ENCODE data around the gene RNF135.
A peak's percentile ranks its signal among the peaks of the same experiment; 100 is the strongest.
"Not testable (repeated sequence)": the region's sequence is repeated elsewhere in the genome, so short reads cannot be mapped to it uniquely, and the experiment has no call there.

The RNF135 gene

GRCh38 chr17:31013844-31014243, 43.0 kb downstream of the RNF135 start:
- no peak for TF ChIP-seq CTCF (conservative IDR thresholded peaks at IDR 0.05)
- H3K27ac ChIP-seq, result no peak overlapping the region

GRCh38 chr17:31015639-31016038, 44.8 kb downstream of the RNF135 start:
- no peak overlapping the region for H3K27ac ChIP-seq
- peak; percentile 16; the same call in 1 of the 2 replicates for TF ChIP-seq CTCF (conservative IDR thresholded peaks at IDR 0.05)

DNA sequence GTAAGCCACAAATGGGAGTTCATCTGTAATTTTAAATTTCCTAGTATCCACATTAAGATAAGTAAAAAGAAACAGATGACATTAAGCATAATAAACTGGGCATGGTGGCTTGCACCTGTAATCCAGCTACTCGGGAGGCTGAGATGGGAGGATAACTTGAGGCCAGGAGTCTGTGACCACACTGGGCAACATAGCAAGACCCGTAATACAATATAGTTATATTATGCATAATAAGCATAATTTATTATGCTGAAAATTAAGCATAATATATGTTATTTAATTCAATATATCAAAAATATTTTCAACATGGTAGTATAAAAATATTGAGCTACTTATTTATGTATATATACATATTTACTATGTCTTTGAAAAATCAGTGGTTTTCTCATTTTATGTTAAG, 48.2 kb downstream of the RNF135 start:
- H3K27ac ChIP-seq, result no peak overlapping the region; the same call in 1 of the 2 replicates
- no peak for TF ChIP-seq CTCF (conservative IDR thresholded peaks at IDR 0.05)

- not testable (repeated sequence) for H3K27ac ChIP-seq
Measured at GRCh38 chr17:31023171-31023570, 52.3 kb downstream of the RNF135 start.

- no peak for TF ChIP-seq CTCF (conservative IDR thresholded peaks at IDR 0.05)
- H3K27ac ChIP-seq, result no peak overlapping the region
Measured at GRCh38 chr17:31031841-31032240, 61.0 kb downstream of the RNF135 start.

DNA sequence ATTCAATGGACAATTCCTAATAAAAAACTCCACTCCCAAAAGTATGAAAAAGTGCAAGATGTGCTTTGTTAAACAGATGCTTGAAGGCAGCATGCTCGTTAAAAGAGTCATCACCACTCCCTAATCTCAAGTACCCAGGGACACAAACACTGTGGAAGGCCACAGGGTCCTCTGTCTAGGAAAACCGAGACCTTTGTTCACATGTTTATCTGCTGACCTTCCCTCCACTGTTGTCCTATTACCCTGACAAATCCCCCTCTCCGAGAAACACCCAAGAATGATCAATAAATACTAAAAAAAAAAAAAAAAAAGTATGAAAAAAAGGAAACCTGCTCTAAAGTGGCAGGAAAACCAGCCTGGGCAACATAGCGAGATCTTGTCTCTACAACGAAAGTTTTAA, 64.8 kb downstream of the RNF135 start:
- H3K27ac ChIP-seq, result not testable (repeated sequence)

- H3K27ac ChIP-seq, result not testable (repeated sequence)
Measured at GRCh38 chr17:31040837-31041236, 70.0 kb downstream of the RNF135 start.

DNA sequence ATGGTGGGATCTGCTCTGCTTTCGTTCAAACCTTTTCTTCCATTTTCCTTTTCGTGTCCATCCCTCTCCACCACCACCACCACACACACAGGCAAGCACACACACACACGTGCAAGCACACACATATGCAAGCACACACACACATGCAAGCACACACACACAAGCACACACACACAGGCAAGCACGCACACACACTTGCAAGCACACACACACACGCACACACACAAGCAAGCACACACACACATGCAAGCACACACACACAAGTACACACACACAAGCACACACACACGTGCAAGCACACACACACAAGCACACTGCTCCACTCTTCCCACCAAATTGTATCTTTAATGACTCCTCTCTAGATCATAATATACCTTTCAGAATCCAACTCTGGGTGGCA, 71.5 kb downstream of the RNF135 start:
- H3K27ac ChIP-seq, result not testable (repeated sequence)

GRCh38 chr17:31046856-31047425, 76.1 kb downstream of the RNF135 start:
- not testable (repeated sequence) for H3K27ac ChIP-seq

GRCh38 chr17:31048142-31048541, 77.3 kb downstream of the RNF135 start:
- TF ChIP-seq CTCF (conservative IDR thresholded peaks at IDR 0.05), result no peak
- no peak overlapping the region for H3K27ac ChIP-seq

DNA sequence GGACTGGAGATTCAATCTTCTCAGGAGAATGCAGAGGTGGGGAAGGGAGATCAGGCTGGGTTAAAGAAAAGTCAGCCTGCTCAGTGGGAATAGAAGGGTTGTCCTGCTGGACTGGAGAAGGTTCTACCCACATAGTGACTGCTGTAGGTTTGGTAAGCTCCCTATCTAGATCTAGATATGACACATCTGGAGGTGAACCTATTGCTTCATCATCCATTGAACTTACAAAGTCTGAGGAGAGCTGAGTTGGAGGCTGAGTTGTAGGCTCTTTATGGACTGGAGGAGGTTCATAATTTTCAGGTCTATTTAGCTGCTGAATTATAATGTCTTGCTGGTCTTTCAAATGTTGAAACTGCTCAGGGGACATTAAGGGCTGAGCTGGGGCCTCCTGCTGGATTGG, 77.9 kb downstream of the RNF135 start:
- no peak for TF ChIP-seq CTCF (conservative IDR thresholded peaks at IDR 0.05)
- no peak overlapping the region for H3K27ac ChIP-seq
